ENCODE data around the gene ASMTL. TPM values are rescaled to one million over a fixed set of nuclear protein-coding genes. Genes with fewer than 3 reads are reported as not detected.

Gene ASMTL
- total RNA-seq, 2 experiments from 2014 or later: 34.6 to 39.3 TPM

DNA sequence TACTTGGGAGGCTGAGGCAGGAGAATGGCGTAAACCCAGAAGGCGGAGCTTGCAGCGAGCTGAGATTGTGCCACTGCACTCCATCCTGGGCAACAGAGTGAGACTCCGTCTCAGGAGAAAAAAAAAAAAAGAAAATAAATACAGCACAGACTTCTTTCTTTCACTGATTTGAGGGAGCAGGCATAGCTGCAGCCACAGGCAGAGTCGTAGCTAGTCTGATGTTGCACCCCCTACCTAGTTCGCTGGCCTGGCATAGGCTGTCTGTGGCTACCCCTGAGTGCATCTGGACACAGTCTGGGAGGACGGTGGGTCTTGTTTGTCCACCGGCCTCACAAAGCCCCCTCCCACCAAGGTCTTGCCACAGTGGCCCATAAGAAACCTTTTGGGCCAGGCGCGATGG lies 94.7 kb downstream of the ASMTL start:
- Histone ChIP-seq H3K4me3 (ENCODE audit: low read length) (no peak overlapping the region), H3K27ac (ENCODE audit: low read depth in 1 of 2, low read length in 2 of 2) (no peak overlapping the region), H3K27me3 (ENCODE audit: control insufficient read depth in 1 of 2, insufficient read depth in 2 of 2, low read length in 2 of 2) (no peaks in the 10 kb centered on the region), H3K9me3 (ENCODE audit: control insufficient read depth in 1 of 2, insufficient read depth in 1 of 2, low read length in 2 of 2) (peaks cover 4 to 15% of the 10 kb centered on the region in 2 experiments), H3K4me1 (ENCODE audit: insufficient read depth, low read length) (peaks cover 10% of the 10 kb centered on the region), H3K36me3 (ENCODE audit: insufficient read depth, low read length) (peaks cover 6% of the 10 kb centered on the region)
- Mint-ChIP-seq H3K36me3 (ENCODE audit: low read depth) (peaks cover 49% of the 10 kb centered on the region), H3K27ac (no peak overlapping the region), H3K4me3 (no peak overlapping the region), H3K9me3 (no peaks in the 10 kb centered on the region), H3K27me3 (no peaks in the 10 kb centered on the region), H3K4me1 (ENCODE audit: low read depth) (no peaks in the 10 kb centered on the region)
- DNase-seq: no peak
- TF ChIP-seq CTCF (IDR thresholded peaks at IDR 0.05): no peak
- CTCF ChIA-PET: no interaction called here
- no peak for ATAC-seq (ENCODE audit: poor library complexity)
- POLR2A ChIA-PET: no interaction called here
- intact Hi-C loops (cut with DNase I, micrococcal nuclease): no loop called here

GRCh38 chrX:1355131-1356046 lies 97.3 kb downstream of the ASMTL start:
- no peak overlapping the region for H3K4me3 Mint-ChIP-seq
- no peaks in the 10 kb centered on the region for H3K27me3 Mint-ChIP-seq
- DNase-seq: no peak
- H3K4me1 ChIP-seq (ENCODE audit: insufficient read depth, low read length): peaks cover 10% of the 10 kb centered on the region
- intact Hi-C loops (cut with DNase I, micrococcal nuclease): no loop called here
- ChIA-PET CTCF (no interaction called here), POLR2A (no interaction called here)
- no peak overlapping the region for H3K27ac ChIP-seq (ENCODE audit: low read depth in 1 of 2, low read length in 2 of 2)
- H3K4me1 Mint-ChIP-seq (ENCODE audit: low read depth): no peaks in the 10 kb centered on the region
- H3K9me3 Mint-ChIP-seq: no peaks in the 10 kb centered on the region
- H3K27me3 ChIP-seq (ENCODE audit: control insufficient read depth in 1 of 2, insufficient read depth in 2 of 2, low read length in 2 of 2): no peaks in the 10 kb centered on the region
- H3K36me3 Mint-ChIP-seq (ENCODE audit: low read depth): peaks cover 28% of the 10 kb centered on the region
- no peak for TF ChIP-seq CTCF (IDR thresholded peaks at IDR 0.05)
- no peak overlapping the region for H3K27ac Mint-ChIP-seq
- H3K4me3 ChIP-seq (ENCODE audit: low read length): no peak overlapping the region
- ATAC-seq (ENCODE audit: poor library complexity): no peak
- H3K36me3 ChIP-seq (ENCODE audit: insufficient read depth, low read length): peaks cover 6% of the 10 kb centered on the region
- H3K9me3 ChIP-seq (ENCODE audit: control insufficient read depth in 1 of 2, insufficient read depth in 1 of 2, low read length in 2 of 2): peaks cover 4 to 23% of the 10 kb centered on the region in 2 experiments

GRCh38 chrX:1354036-1355019 lies 98.4 kb downstream of the ASMTL start:
- no peak for ATAC-seq (ENCODE audit: poor library complexity)
- DNase-seq: peak in 1 of 14 experiments; percentile 22
- CTCF ChIA-PET: no interaction called here
- Histone ChIP-seq H3K36me3 (ENCODE audit: insufficient read depth, low read length) (peaks cover 6% of the 10 kb centered on the region), H3K4me1 (ENCODE audit: insufficient read depth, low read length) (peaks cover 10% of the 10 kb centered on the region), H3K27me3 (ENCODE audit: control insufficient read depth in 1 of 2, insufficient read depth in 2 of 2, low read length in 2 of 2) (no peaks in the 10 kb centered on the region), H3K4me3 (ENCODE audit: low read length) (no peak overlapping the region), H3K27ac (ENCODE audit: low read depth in 1 of 2, low read length in 2 of 2) (no peak overlapping the region), H3K9me3 (ENCODE audit: control insufficient read depth in 1 of 2, insufficient read depth in 1 of 2, low read length in 2 of 2) (peaks cover 4 to 23% of the 10 kb centered on the region in 2 experiments)
- H3K4me1 Mint-ChIP-seq (ENCODE audit: low read depth): no peaks in the 10 kb centered on the region
- H3K27me3 Mint-ChIP-seq: no peaks in the 10 kb centered on the region
- intact Hi-C loops (cut with DNase I, micrococcal nuclease): no loop called here
- no peaks in the 10 kb centered on the region for H3K9me3 Mint-ChIP-seq
- H3K27ac Mint-ChIP-seq: no peak overlapping the region
- no peak for TF ChIP-seq CTCF (IDR thresholded peaks at IDR 0.05)
- POLR2A ChIA-PET: no interaction called here
- no peak overlapping the region for H3K4me3 Mint-ChIP-seq
- peaks cover 17% of the 10 kb centered on the region for H3K36me3 Mint-ChIP-seq (ENCODE audit: low read depth)

Other genes starting within 250 kb of the ASMTL start
- gene CRLF2, start 240.3 kb downstream of the ASMTL start, total RNA-seq: under 1 TPM; 0.16 to 0.42 TPM
- gene CSF2RA, start 184.1 kb downstream of the ASMTL start, total RNA-seq: 1 to 10 TPM; 1.0 TPM
- under 1 TPM; 0.45 to 0.49 TPM for gene IL3RA, start 116.1 kb downstream of the ASMTL start, total RNA-seq
- gene SLC25A6, start 60.8 kb downstream of the ASMTL start, total RNA-seq: 100 to 1,000 TPM; 338 to 340 TPM
- gene P2RY8, start 84.3 kb upstream of the ASMTL start, total RNA-seq: 100 to 1,000 TPM; 139 TPM
- 100 to 1,000 TPM; 143 to 149 TPM for gene AKAP17A, start 138.7 kb upstream of the ASMTL start, total RNA-seq
- under 1 TPM; 0.36 to 0.50 TPM for gene ASMT, start 162.2 kb upstream of the ASMTL start, total RNA-seq

Measured in CD4-positive, alpha-beta T cell (primary cell).